Loucy (cell line): ENCODE data around the gene ABCF1.

Experiments
- CTCF ChIP-seq: fragments of 200-600 bp; sonication (generic); conservative IDR thresholded peaks from 2 replicates; pipeline ENCODE4 v1.5.1; 2014; ENCODE audit warnings: mild to moderate bottlenecking, antibody characterized with exemption, low read length
- EZH2phosphoT487 ChIP-seq: fragments of 200-600 bp; IDR thresholded peaks from 2 replicates; pipeline ENCODE4 v1.6.1; 2018; ENCODE audit warnings: antibody characterized with exemption, mild to moderate bottlenecking, moderate library complexity, borderline replicate concordance

GRCh38 chr6:30570263-30570662 is 979 bp upstream of the ABCF1 start:
- no peak for TF ChIP-seq CTCF
- TF ChIP-seq EZH2phosphoT487, result no peak
